ENCODE results near the gene P2RX7.
"Not testable (repeated sequence)": the region's sequence is repeated elsewhere in the genome, so short reads cannot be mapped to it uniquely, and the experiment has no call there.

Gene P2RX7

GRCh38 chr12:121229826-121230537 lies 97.3 kb downstream of the P2RX7 start:
- not testable (repeated sequence) for H3K9me3 ChIP-seq (ENCODE audit: control insufficient read depth, insufficient read depth, low read length); H3K27me3 ChIP-seq (ENCODE audit: control insufficient read depth, insufficient read depth, low read length); H3K4me3 ChIP-seq (ENCODE audit: low read length); H3K4me1 ChIP-seq (ENCODE audit: control insufficient read depth, insufficient read depth, low read length); H3K36me3 ChIP-seq (ENCODE audit: control insufficient read depth, insufficient read depth, low read length); H3K27ac ChIP-seq (ENCODE audit: low read length)
- no CpG with 5 or more reads among the region's 19 CpGs for WGBS (ENCODE audit: insufficient coverage, insufficient read length)
- DNase-seq (ENCODE audit: low read depth, low spot score), result peak; percentile 80

GRCh38 chr12:121230538-121230907 lies 97.8 kb downstream of the P2RX7 start:
- Histone ChIP-seq H3K4me3 (ENCODE audit: low read length) (no peak overlapping the region), H3K27me3 (ENCODE audit: control insufficient read depth, insufficient read depth, low read length) (no peaks in the 10 kb centered on the region), H3K36me3 (ENCODE audit: control insufficient read depth, insufficient read depth, low read length) (peaks cover 4% of the 10 kb centered on the region; the same call in 1 of the 2 replicates), H3K27ac (ENCODE audit: low read length) (no peak overlapping the region), H3K4me1 (ENCODE audit: control insufficient read depth, insufficient read depth, low read length) (no peaks in the 10 kb centered on the region), H3K9me3 (ENCODE audit: control insufficient read depth, insufficient read depth, low read length) (no peaks in the 10 kb centered on the region)
- WGBS (ENCODE audit: insufficient coverage, insufficient read length), result no CpG with 5 or more reads among the region's 12 CpGs
- DNase-seq (ENCODE audit: low read depth, low spot score), result no peak

- no peak for DNase-seq (ENCODE audit: low read depth, low spot score)
- Histone ChIP-seq H3K27ac (ENCODE audit: low read length) (no peak overlapping the region), H3K4me3 (ENCODE audit: low read length) (no peak overlapping the region), H3K4me1 (ENCODE audit: control insufficient read depth, insufficient read depth, low read length) (no peaks in the 10 kb centered on the region), H3K27me3 (ENCODE audit: control insufficient read depth, insufficient read depth, low read length) (no peaks in the 10 kb centered on the region), H3K36me3 (ENCODE audit: control insufficient read depth, insufficient read depth, low read length) (peaks cover 4% of the 10 kb centered on the region; the same call in 1 of the 2 replicates), H3K9me3 (ENCODE audit: control insufficient read depth, insufficient read depth, low read length) (no peaks in the 10 kb centered on the region)
- no CpG with 5 or more reads among the region's 16 CpGs for WGBS (ENCODE audit: insufficient coverage, insufficient read length)
Measured at GRCh38 chr12:121232163-121232562, 99.5 kb downstream of the P2RX7 start.

GRCh38 chr12:121232977-121233627 lies 100.4 kb downstream of the P2RX7 start:
- no peak overlapping the region for H3K27ac ChIP-seq (ENCODE audit: low read length)
- no peaks in the 10 kb centered on the region for H3K4me1 ChIP-seq (ENCODE audit: control insufficient read depth, insufficient read depth, low read length)
- WGBS (ENCODE audit: insufficient coverage, insufficient read length), result no CpG with 5 or more reads among the region's 14 CpGs
- no peaks in the 10 kb centered on the region for H3K9me3 ChIP-seq (ENCODE audit: control insufficient read depth, insufficient read depth, low read length)
- no peak overlapping the region for H3K4me3 ChIP-seq (ENCODE audit: low read length)
- peaks cover 4% of the 10 kb centered on the region; the same call in 1 of the 2 replicates for H3K36me3 ChIP-seq (ENCODE audit: control insufficient read depth, insufficient read depth, low read length)
- H3K27me3 ChIP-seq (ENCODE audit: control insufficient read depth, insufficient read depth, low read length), result no peaks in the 10 kb centered on the region
- no peak for DNase-seq (ENCODE audit: low read depth, low spot score)

- no CpG with 5 or more reads among the region's 11 CpGs for WGBS (ENCODE audit: insufficient coverage, insufficient read length)
- Histone ChIP-seq H3K9me3 (ENCODE audit: control insufficient read depth, insufficient read depth, low read length) (no peaks in the 10 kb centered on the region), H3K36me3 (ENCODE audit: control insufficient read depth, insufficient read depth, low read length) (peaks cover 4% of the 10 kb centered on the region; the same call in 1 of the 2 replicates), H3K27me3 (ENCODE audit: control insufficient read depth, insufficient read depth, low read length) (no peaks in the 10 kb centered on the region), H3K4me1 (ENCODE audit: control insufficient read depth, insufficient read depth, low read length) (no peaks in the 10 kb centered on the region; the same call in 1 of the 2 replicates), H3K4me3 (ENCODE audit: low read length) (no peak overlapping the region), H3K27ac (ENCODE audit: low read length) (no peak overlapping the region)
- DNase-seq (ENCODE audit: low read depth, low spot score), result no peak
Measured at GRCh38 chr12:121233628-121234020, 100.9 kb downstream of the P2RX7 start.

- WGBS (ENCODE audit: insufficient coverage, insufficient read length), result no CpG with 5 or more reads among the region's 9 CpGs
- no peaks in the 10 kb centered on the region for H3K36me3 ChIP-seq (ENCODE audit: control insufficient read depth, insufficient read depth, low read length)
- H3K9me3 ChIP-seq (ENCODE audit: control insufficient read depth, insufficient read depth, low read length), result no peaks in the 10 kb centered on the region
- no peak overlapping the region for H3K4me3 ChIP-seq (ENCODE audit: low read length)
- no peak for DNase-seq (ENCODE audit: low read depth, low spot score)
- H3K4me1 ChIP-seq (ENCODE audit: control insufficient read depth, insufficient read depth, low read length), result peaks cover 4% of the 10 kb centered on the region
- H3K27me3 ChIP-seq (ENCODE audit: control insufficient read depth, insufficient read depth, low read length), result no peaks in the 10 kb centered on the region
- H3K27ac ChIP-seq (ENCODE audit: low read length), result no peak overlapping the region
Measured at GRCh38 chr12:121236776-121237175, 104.1 kb downstream of the P2RX7 start.

GRCh38 chr12:121237415-121237814 lies 104.7 kb downstream of the P2RX7 start:
- Histone ChIP-seq H3K4me1 (ENCODE audit: control insufficient read depth, insufficient read depth, low read length) (peaks cover 4% of the 10 kb centered on the region), H3K27ac (ENCODE audit: low read length) (no peak overlapping the region), H3K9me3 (ENCODE audit: control insufficient read depth, insufficient read depth, low read length) (no peaks in the 10 kb centered on the region), H3K27me3 (ENCODE audit: control insufficient read depth, insufficient read depth, low read length) (no peaks in the 10 kb centered on the region), H3K36me3 (ENCODE audit: control insufficient read depth, insufficient read depth, low read length) (no peaks in the 10 kb centered on the region), H3K4me3 (ENCODE audit: low read length) (no peak overlapping the region)
- no peak for DNase-seq (ENCODE audit: low read depth, low spot score)
- no CpG with 5 or more reads among the region's 8 CpGs for WGBS (ENCODE audit: insufficient coverage, insufficient read length)
